WTC11 (cell line): ENCODE measurements around the gene MESD.

ENCODE experiments used
- FOXP1 ChIP-seq: sonication (generic); formaldehyde crosslinking; IDR thresholded peaks from 2 replicates; pipeline ENCODE4 v1.8.0; 2022; ENCODE audit warnings: missing genetic modification reagents, mild to moderate bottlenecking, moderate library complexity, borderline replicate concordance
- NR3C1 ChIP-seq: sonication (generic); formaldehyde crosslinking; conservative IDR thresholded peaks from 2 replicates; pipeline ENCODE4 v1.8.1; 2023; ENCODE audit warnings: low read depth, mild to moderate bottlenecking, missing genetic modification reagents
- ZNF219 ChIP-seq: sonication (generic); formaldehyde crosslinking; IDR thresholded peaks from 2 replicates; pipeline ENCODE4 v1.8.0; 2023; ENCODE audit warnings: missing genetic modification reagents, mild to moderate bottlenecking, borderline replicate concordance
- TF ChIP-seq, protein P1 (sequence below): fragments of 200-600 bp; IDR thresholded peaks from 2 replicates; pipeline ENCODE4 v1.8.0; 2022; ENCODE audit warnings: antibody characterized with exemption
- TF ChIP-seq, protein P2 (sequence below): sonication (generic); formaldehyde crosslinking; IDR thresholded peaks from 2 replicates; pipeline ENCODE4 v1.8.0; 2023; ENCODE audit warnings: missing genetic modification reagents
- TF ChIP-seq, protein P3 (sequence below): sonication (generic); formaldehyde crosslinking; IDR thresholded peaks from 2 replicates; pipeline ENCODE4 v1.8.1; 2023; ENCODE audit warnings: mild to moderate bottlenecking, missing genetic modification reagents
- TF ChIP-seq, protein P4 (sequence below): sonication (generic); formaldehyde crosslinking; conservative IDR thresholded peaks from 2 replicates; pipeline ENCODE4 v1.8.1; 2022; ENCODE audit warnings: mild to moderate bottlenecking, missing genetic modification reagents
- TF ChIP-seq, protein P5 (sequence below): sonication (generic); formaldehyde crosslinking; IDR thresholded peaks from 2 replicates; pipeline ENCODE4 v1.8.0; 2022; ENCODE audit warnings: mild to moderate bottlenecking, missing genetic modification reagents
- TF ChIP-seq, protein P6 (sequence below): sonication (generic); formaldehyde crosslinking; IDR thresholded peaks from 2 replicates; pipeline ENCODE4 v1.8.1; 2023; ENCODE audit warnings: mild to moderate bottlenecking, missing genetic modification reagents, borderline replicate concordance
- TF ChIP-seq, protein P7 (sequence below): sonication (generic); formaldehyde crosslinking; IDR thresholded peaks from 2 replicates; pipeline ENCODE4 v1.8.0; 2022; ENCODE audit warnings: mild to moderate bottlenecking, missing genetic modification reagents

DNA sequence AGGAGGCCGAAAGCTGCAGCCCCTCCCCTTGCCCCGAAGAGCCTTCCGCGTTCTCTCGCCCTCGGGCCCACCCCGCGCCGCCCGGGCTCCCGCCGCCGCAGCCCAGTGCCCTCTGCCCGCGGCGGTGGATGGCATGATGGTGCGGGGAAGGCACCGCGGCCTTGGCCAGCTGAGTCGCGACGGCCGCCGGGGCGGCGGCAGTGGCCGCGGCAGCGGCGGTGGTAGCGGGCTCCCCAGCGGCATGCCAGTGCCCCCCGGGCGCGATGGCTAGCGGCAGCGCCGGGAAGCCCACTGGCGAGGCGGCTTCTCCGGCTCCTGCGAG, 12.4 kb upstream of the MESD start:
- TF ChIP-seq, protein P1, sequence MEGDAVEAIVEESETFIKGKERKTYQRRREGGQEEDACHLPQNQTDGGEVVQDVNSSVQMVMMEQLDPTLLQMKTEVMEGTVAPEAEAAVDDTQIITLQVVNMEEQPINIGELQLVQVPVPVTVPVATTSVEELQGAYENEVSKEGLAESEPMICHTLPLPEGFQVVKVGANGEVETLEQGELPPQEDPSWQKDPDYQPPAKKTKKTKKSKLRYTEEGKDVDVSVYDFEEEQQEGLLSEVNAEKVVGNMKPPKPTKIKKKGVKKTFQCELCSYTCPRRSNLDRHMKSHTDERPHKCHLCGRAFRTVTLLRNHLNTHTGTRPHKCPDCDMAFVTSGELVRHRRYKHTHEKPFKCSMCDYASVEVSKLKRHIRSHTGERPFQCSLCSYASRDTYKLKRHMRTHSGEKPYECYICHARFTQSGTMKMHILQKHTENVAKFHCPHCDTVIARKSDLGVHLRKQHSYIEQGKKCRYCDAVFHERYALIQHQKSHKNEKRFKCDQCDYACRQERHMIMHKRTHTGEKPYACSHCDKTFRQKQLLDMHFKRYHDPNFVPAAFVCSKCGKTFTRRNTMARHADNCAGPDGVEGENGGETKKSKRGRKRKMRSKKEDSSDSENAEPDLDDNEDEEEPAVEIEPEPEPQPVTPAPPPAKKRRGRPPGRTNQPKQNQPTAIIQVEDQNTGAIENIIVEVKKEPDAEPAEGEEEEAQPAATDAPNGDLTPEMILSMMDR, result no peak
- TF ChIP-seq, protein P2, sequence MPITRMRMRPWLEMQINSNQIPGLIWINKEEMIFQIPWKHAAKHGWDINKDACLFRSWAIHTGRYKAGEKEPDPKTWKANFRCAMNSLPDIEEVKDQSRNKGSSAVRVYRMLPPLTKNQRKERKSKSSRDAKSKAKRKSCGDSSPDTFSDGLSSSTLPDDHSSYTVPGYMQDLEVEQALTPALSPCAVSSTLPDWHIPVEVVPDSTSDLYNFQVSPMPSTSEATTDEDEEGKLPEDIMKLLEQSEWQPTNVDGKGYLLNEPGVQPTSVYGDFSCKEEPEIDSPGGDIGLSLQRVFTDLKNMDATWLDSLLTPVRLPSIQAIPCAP (CRISPR knock-in tag), result no peak
- TF ChIP-seq NR3C1 (CRISPR knock-in tag) (no peak), FOXP1 (CRISPR knock-in tag) (no peak), ZNF219 (CRISPR knock-in tag) (no peak)
- TF ChIP-seq, protein P3, sequence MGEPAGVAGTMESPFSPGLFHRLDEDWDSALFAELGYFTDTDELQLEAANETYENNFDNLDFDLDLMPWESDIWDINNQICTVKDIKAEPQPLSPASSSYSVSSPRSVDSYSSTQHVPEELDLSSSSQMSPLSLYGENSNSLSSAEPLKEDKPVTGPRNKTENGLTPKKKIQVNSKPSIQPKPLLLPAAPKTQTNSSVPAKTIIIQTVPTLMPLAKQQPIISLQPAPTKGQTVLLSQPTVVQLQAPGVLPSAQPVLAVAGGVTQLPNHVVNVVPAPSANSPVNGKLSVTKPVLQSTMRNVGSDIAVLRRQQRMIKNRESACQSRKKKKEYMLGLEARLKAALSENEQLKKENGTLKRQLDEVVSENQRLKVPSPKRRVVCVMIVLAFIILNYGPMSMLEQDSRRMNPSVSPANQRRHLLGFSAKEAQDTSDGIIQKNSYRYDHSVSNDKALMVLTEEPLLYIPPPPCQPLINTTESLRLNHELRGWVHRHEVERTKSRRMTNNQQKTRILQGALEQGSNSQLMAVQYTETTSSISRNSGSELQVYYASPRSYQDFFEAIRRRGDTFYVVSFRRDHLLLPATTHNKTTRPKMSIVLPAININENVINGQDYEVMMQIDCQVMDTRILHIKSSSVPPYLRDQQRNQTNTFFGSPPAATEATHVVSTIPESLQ (CRISPR knock-in tag), result no peak
- TF ChIP-seq, protein P4, sequence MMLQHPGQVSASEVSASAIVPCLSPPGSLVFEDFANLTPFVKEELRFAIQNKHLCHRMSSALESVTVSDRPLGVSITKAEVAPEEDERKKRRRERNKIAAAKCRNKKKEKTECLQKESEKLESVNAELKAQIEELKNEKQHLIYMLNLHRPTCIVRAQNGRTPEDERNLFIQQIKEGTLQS (CRISPR knock-in tag), result no peak
- TF ChIP-seq, protein P5, sequence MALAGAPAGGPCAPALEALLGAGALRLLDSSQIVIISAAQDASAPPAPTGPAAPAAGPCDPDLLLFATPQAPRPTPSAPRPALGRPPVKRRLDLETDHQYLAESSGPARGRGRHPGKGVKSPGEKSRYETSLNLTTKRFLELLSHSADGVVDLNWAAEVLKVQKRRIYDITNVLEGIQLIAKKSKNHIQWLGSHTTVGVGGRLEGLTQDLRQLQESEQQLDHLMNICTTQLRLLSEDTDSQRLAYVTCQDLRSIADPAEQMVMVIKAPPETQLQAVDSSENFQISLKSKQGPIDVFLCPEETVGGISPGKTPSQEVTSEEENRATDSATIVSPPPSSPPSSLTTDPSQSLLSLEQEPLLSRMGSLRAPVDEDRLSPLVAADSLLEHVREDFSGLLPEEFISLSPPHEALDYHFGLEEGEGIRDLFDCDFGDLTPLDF (CRISPR knock-in tag), result no peak
- TF ChIP-seq, protein P6, sequence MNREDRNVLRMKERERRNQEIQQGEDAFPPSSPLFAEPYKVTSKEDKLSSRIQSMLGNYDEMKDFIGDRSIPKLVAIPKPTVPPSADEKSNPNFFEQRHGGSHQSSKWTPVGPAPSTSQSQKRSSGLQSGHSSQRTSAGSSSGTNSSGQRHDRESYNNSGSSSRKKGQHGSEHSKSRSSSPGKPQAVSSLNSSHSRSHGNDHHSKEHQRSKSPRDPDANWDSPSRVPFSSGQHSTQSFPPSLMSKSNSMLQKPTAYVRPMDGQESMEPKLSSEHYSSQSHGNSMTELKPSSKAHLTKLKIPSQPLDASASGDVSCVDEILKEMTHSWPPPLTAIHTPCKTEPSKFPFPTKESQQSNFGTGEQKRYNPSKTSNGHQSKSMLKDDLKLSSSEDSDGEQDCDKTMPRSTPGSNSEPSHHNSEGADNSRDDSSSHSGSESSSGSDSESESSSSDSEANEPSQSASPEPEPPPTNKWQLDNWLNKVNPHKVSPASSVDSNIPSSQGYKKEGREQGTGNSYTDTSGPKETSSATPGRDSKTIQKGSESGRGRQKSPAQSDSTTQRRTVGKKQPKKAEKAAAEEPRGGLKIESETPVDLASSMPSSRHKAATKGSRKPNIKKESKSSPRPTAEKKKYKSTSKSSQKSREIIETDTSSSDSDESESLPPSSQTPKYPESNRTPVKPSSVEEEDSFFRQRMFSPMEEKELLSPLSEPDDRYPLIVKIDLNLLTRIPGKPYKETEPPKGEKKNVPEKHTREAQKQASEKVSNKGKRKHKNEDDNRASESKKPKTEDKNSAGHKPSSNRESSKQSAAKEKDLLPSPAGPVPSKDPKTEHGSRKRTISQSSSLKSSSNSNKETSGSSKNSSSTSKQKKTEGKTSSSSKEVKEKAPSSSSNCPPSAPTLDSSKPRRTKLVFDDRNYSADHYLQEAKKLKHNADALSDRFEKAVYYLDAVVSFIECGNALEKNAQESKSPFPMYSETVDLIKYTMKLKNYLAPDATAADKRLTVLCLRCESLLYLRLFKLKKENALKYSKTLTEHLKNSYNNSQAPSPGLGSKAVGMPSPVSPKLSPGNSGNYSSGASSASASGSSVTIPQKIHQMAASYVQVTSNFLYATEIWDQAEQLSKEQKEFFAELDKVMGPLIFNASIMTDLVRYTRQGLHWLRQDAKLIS (CRISPR knock-in tag), result no peak
- TF ChIP-seq, protein P7, sequence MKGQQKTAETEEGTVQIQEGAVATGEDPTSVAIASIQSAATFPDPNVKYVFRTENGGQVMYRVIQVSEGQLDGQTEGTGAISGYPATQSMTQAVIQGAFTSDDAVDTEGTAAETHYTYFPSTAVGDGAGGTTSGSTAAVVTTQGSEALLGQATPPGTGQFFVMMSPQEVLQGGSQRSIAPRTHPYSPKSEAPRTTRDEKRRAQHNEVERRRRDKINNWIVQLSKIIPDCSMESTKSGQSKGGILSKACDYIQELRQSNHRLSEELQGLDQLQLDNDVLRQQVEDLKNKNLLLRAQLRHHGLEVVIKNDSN (CRISPR knock-in tag), result no peak
